Hepatocyte (in vitro differentiated cells): ENCODE measurements around the gene TRAPPC12.

Source experiments
- CTCF ChIP-seq: fragments of 200-600 bp; sonication (generic); IDR thresholded peaks from 2 replicates; pipeline ENCODE4 v1.5.1; 2016; ENCODE audit warnings: antibody characterized with exemption, mild to moderate bottlenecking; ENCODE audit not compliant: poor library complexity
- EZH2 ChIP-seq: fragments of 200-600 bp; sonication (generic); IDR thresholded peaks from 2 replicates; pipeline ENCODE4 v1.6.1; 2016; ENCODE audit warnings: antibody characterized with exemption, mild to moderate bottlenecking, borderline replicate concordance
- EZH2phosphoT487 ChIP-seq: fragments of 200-600 bp; sonication (generic); IDR thresholded peaks from one replicate; pipeline ENCODE4 v1.6.1; 2018; ENCODE audit warnings: antibody characterized with exemption, mild to moderate bottlenecking, low read depth, moderate library complexity; ENCODE audit not compliant: unreplicated experiment, severe bottlenecking

DNA sequence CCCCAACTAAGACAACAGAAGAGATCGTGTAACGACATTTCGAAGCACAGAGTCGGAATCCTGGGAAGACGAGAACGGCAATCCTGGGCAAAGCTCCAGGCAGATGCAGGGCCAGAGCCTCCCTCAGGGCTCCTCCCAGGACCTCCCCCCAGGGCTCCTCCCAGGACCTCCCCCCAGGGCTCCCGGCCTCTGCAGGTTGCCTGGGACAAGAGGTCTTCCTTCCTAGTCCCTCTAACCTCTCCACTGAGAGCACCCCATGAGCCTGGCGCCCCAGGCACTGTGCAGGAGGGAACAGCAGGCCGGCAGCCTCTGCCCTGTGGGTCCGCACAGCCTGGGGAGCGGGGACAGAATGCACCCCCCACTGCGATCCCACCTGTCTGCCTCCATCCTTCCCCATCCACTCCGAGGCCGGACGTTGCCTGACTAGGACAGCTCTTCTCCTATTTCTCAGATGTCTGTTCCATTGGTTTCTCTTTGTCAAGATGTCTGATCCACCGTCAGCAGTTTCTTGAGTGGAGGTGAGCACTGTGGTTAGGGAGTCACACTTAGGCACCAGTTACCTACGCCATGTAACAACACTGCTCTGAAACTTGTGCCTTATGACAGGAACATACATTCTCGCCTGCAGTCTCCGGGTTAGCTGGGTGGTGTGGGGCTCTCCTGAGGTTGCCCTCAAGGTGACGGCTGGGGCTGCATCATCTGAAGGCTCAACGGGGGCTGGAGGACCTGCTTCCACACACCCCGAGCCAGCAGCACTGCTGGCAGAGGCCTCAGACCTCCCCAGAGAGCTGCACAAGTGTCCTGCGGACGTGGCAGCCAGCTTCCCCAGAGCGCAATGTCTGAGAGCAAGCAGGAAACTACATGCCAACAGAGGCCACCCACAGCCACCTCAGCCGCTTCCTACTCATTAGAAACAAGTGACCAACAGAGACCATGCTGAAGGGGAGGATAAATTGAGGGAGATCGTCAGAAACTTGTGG is 111.0 kb downstream of the TRAPPC12 start:
- TF ChIP-seq CTCF (no peak), EZH2phosphoT487 (no peak), EZH2 (no peak)
